Pancreas (tissue), 10 donors: Measurements from ENCODE around the gene GBF1. TPM values are rescaled to one million over a fixed set of nuclear protein-coding genes. Genes with fewer than 3 reads are reported as not detected.

Experiments used
- ATAC-seq, 4 donors: fragments of 200-7000 bp; cut with Tn5 transposase; one replicate each; pipeline versions ENCODE4 v1.8.0 to v1.9.1; 2020; ENCODE audit warnings: mild to moderate bottlenecking in 4 of 4, moderate library complexity in 4 of 4
- DNase-seq, 6 donors: peaks; one replicate each; pipeline ENCODE4 v3.0.0-alpha.2; 2020
- FAIRE-seq: peaks from 2 replicates; lab custom pipeline; 2012; peaks lifted over from hg19 to GRCh38; lab: Jason Lieb, UNC
- H3K27ac ChIP-seq, 4 donors: fragments of 200-600 bp; sonication (generic); 1 replicate in 3 of 4; 2 replicates in 1 of 4; pipeline versions ENCODE4 v1.5.0 to v1.8.0; 2020
- H3K27me3 ChIP-seq, 4 donors: fragments of 200-600 bp; one replicate each; pipeline ENCODE4 v1.8.0; 2021
- H3K36me3 ChIP-seq, 3 donors: fragments of 200-600 bp; sonication (generic) in 1 of 3; one replicate each; pipeline versions ENCODE4 v1.5.0 to v1.8.0; 2020 to 2021
- H3K4me1 ChIP-seq, 3 donors: fragments of 200-600 bp; one replicate each; pipeline ENCODE4 v1.8.0; 2021
- H3K4me3 ChIP-seq, 4 donors: fragments of 200-600 bp; sonication (generic) in 2 of 4; one replicate each; pipeline versions ENCODE4 v1.5.0 to v1.8.0; 2020 to 2021
- H3K9me3 ChIP-seq, 4 donors: fragments of 200-600 bp; one replicate each; pipeline ENCODE4 v1.8.0; 2021
- WGBS, 2 donors: extraction: QIAGEN DNeasy Blood & Tissue Kit; methylation state at CpG; one replicate each; pipeline ENCODE4 v1.1.7; 2013; 5-methylcytosine and 5-hydroxymethylcytosine counted together
- intact Hi-C, 3 donors: fragments of 100-400 bp; cut with DNase I; formaldehyde crosslinking; loops; one replicate each; pipeline versions ENCODE4 v1.11.1 to v1.14.2; 2022
- polyA plus RNA-seq, 2 donors: library from polyadenylated mRNA; stranded (reverse); fragments of 200-250 nt; gene quantifications; one replicate each; pipeline ENCODE4 v1.2.3, GENCODE V29; 2013
- total RNA-seq, 6 donors: library from RNA; stranded (reverse); fragmentation: NEBNext Ultra II Directional in 4 of 6; extraction: Animal tissue kit (Norgen Biotek cat#: 25700) in 4 of 6; gene quantifications; one replicate each; pipeline versions ENCODE4 v1.2.1 to v1.2.4, GENCODE V29; 2021 to 2023
- TF ChIP-seq, protein P1 (sequence below), 4 donors: fragments of 200-600 bp; sonication (generic) in 3 of 4; IDR thresholded peaks; one replicate each; pipeline versions ENCODE4 v1.5.0 to v1.8.0; 2021; ENCODE audit warnings: antibody characterized with exemption in 4 of 4
- donor health status: healthy with polysubstance abuse.
- donor health status: DM: no; HTN: no; CAD: no; lungs with moderate emphysema.
- donor health status: DM: no; HTN: no; CAD: no.
- donor health status: control.
- donor health status: control.
- donor health status: Bipolar disorder and iron deficiency.
- donor health status: DM: yes; HTN: yes; CAD: no.
- donor health status: DM: no; HTN: no; CAD: no.
- donor health status: DM: no; HTN: no; CAD: no.
- donor health status: DM: yes; HTN: yes; CAD: no.

The GBF1 gene
- total and polyA plus RNA-seq, 8 donors = 14.9 to 27.6 (median 18.2) TPM

DNA sequence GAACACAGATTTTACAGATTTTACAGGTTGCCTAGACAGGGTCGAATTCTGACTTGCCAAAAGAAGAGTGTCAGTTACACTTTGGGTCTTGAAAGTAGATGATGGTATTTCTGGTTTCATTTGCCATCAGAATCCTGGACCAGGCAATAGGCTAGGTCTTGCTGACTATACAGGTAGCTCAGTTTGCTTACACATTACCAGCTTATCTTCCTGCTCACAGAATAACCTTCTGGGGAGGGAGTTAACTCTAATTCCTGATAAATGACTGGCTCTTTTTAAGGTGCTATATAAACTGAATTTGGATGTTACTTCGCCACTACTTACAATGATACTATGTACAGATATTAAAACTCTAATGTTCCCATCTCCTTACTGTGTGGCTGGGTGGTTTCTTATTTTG lies 39.8 kb downstream of the GBF1 start:
- WGBS, 2 donors = 69 to 87% methylated on average over 2 of the region's 2 CpGs
- FAIRE-seq (no peak), DNase-seq (no peak), ATAC-seq (no peak)
- no peak overlapping the region for H3K27ac ChIP-seq
- no peak overlapping the region for H3K4me3 ChIP-seq
- TF ChIP-seq, protein P1, sequence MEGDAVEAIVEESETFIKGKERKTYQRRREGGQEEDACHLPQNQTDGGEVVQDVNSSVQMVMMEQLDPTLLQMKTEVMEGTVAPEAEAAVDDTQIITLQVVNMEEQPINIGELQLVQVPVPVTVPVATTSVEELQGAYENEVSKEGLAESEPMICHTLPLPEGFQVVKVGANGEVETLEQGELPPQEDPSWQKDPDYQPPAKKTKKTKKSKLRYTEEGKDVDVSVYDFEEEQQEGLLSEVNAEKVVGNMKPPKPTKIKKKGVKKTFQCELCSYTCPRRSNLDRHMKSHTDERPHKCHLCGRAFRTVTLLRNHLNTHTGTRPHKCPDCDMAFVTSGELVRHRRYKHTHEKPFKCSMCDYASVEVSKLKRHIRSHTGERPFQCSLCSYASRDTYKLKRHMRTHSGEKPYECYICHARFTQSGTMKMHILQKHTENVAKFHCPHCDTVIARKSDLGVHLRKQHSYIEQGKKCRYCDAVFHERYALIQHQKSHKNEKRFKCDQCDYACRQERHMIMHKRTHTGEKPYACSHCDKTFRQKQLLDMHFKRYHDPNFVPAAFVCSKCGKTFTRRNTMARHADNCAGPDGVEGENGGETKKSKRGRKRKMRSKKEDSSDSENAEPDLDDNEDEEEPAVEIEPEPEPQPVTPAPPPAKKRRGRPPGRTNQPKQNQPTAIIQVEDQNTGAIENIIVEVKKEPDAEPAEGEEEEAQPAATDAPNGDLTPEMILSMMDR (IDR thresholded peaks at IDR 0.05) = no peak
- intact Hi-C loops = loop anchor here in 1 of 3 donors (10.0 kb wide), 1 partner anchor 50 kb away; no protein-coding TSS in a partner anchor
- no peaks in the 10 kb centered on the region for H3K27me3 ChIP-seq
- no peaks in the 10 kb centered on the region for H3K36me3 ChIP-seq
- H3K4me1 ChIP-seq = peaks cover 8 to 14% (median 10%) of the 10 kb centered on the region in 3 donors
- H3K9me3 ChIP-seq = no peaks in the 10 kb centered on the region

GRCh38 chr10:102286216-102286615 lies 40.9 kb downstream of the GBF1 start:
- no peak for ATAC-seq
- no peak overlapping the region for H3K4me3 ChIP-seq
- WGBS, 2 donors = 37 to 47% methylated on average over 2 of the region's 2 CpGs
- H3K36me3 ChIP-seq = no peaks in the 10 kb centered on the region
- H3K9me3 ChIP-seq = no peaks in the 10 kb centered on the region
- no peak for DNase-seq
- no peak for FAIRE-seq
- TF ChIP-seq, protein P1 (IDR thresholded peaks at IDR 0.05) = no peak
- no peak overlapping the region for H3K27ac ChIP-seq
- intact Hi-C loops = loop anchor here in 1 of 3 donors (10.0 kb wide), 1 partner anchor 51 kb away; no protein-coding TSS in a partner anchor
- H3K4me1 ChIP-seq = peaks cover 0 to 4% (median under 1%) of the 10 kb centered on the region in 3 donors
- H3K27me3 ChIP-seq = no peaks in the 10 kb centered on the region

DNA sequence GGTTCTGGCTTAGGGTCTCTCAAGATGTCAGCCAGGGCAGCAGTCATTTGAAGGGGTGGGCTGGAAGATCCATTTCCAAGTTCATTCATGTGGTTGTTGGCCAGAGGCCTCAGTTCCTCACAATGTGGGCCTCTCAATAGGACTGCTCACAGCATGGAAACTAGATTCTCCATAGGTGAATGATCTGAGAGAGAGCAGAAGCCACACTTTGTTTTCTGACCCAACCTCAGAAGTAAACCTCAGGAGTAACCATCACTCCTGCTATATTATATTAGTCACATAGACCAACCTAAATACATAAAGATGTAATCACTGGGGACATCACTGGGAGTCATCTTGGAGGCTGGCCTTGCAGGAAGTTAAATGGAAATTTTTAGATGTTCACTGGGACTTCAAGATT lies 42.2 kb downstream of the GBF1 start:
- H3K4me3 ChIP-seq = no peak overlapping the region
- H3K9me3 ChIP-seq = no peaks in the 10 kb centered on the region
- no peaks in the 10 kb centered on the region for H3K4me1 ChIP-seq
- DNase-seq (no peak), FAIRE-seq (no peak), ATAC-seq (no peak)
- intact Hi-C loops = loop anchor here in 1 of 3 donors (10.0 kb wide), 1 partner anchor 53 kb away; no protein-coding TSS in a partner anchor
- TF ChIP-seq, protein P1 (IDR thresholded peaks at IDR 0.05) = no peak
- no peaks in the 10 kb centered on the region for H3K36me3 ChIP-seq
- no peak overlapping the region for H3K27ac ChIP-seq
- H3K27me3 ChIP-seq = no peaks in the 10 kb centered on the region

DNA sequence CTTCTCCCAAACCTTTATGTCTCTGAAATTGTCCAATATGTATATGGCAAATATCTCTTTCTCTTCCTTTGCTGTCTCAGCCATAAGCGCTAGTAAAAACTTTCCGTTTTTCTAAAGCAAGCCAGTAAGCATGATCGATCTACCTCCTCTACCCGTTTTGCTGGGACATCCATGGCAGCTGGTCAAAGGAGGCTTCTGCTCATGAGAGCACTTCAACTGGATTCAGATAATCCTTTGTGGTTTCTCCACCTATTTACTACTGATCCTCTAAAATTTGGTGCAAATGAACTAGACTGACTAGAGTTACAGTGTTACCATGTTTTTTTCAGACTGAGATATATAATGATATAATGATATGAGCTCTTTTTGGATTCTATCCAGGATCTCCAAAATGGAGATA lies 42.7 kb downstream of the GBF1 start:
- H3K36me3 ChIP-seq = no peaks in the 10 kb centered on the region
- ATAC-seq (no peak), DNase-seq (no peak), FAIRE-seq (no peak)
- intact Hi-C loops = loop anchor here in 1 of 3 donors (10.0 kb wide), 1 partner anchor 53 kb away; no protein-coding TSS in a partner anchor
- TF ChIP-seq, protein P1 (IDR thresholded peaks at IDR 0.05) = no peak
- H3K4me3 ChIP-seq = no peak overlapping the region
- no peaks in the 10 kb centered on the region for H3K4me1 ChIP-seq
- WGBS, 2 donors = 94 to 98% methylated on average over 4 of the region's 4 CpGs
- H3K9me3 ChIP-seq = no peaks in the 10 kb centered on the region
- H3K27me3 ChIP-seq = no peaks in the 10 kb centered on the region
- no peak overlapping the region for H3K27ac ChIP-seq

DNA sequence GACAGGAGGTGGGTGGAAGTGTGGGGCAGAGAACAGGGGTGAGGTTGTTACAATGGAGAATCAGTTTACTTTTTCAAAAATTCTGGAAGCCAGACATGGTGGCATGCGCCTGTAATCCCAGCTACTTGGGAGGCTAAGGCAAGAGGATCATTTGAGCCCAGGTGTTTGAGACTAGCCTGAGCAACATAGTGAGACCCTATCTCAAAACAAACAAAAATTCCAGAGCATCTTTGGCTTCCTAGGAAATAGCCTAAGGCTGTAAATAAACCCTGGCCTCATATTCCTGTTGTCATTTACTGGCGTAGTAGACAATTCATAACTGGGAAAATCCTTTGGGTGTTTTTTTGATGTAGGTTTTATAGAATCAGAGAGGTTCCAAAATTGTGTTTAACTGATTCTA lies 44.0 kb downstream of the GBF1 start:
- DNase-seq (no peak), ATAC-seq (no peak), FAIRE-seq (no peak)
- Histone ChIP-seq H3K27me3 (no peaks in the 10 kb centered on the region), H3K36me3 (no peaks in the 10 kb centered on the region), H3K4me1 (no peaks in the 10 kb centered on the region), H3K9me3 (no peaks in the 10 kb centered on the region), H3K27ac (no peak overlapping the region), H3K4me3 (no peak overlapping the region)
- 99% methylated on average over 2 of the region's 2 CpGs for WGBS, 2 donors
- intact Hi-C loops = loop anchor here in 1 of 3 donors (10.0 kb wide), 1 partner anchor 55 kb away; no protein-coding TSS in a partner anchor
- TF ChIP-seq, protein P1 (IDR thresholded peaks at IDR 0.05) = no peak
